ENCODE measurements around the gene SAGE1.

DNA sequence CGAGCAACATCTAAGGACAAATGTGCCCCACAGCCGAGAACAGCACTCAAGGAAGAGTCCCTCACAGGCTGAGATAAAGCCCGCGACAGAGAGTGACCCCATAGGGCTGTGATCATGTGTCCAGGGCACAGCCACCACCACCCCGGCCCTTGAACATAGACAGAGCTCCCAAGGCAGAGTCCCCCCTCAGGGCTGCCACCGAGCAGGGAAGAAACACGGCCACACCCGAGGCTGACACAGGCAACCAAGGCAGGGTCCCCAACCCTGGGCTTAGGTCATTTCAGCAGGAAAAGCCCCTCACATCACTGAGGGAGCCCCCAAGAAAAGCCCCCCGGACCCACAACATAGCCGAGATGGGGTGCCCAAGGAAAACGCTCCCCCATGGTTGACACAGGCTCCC, 735 bp upstream of the SAGE1 start:
- TF ChIP-seq, protein P1, sequence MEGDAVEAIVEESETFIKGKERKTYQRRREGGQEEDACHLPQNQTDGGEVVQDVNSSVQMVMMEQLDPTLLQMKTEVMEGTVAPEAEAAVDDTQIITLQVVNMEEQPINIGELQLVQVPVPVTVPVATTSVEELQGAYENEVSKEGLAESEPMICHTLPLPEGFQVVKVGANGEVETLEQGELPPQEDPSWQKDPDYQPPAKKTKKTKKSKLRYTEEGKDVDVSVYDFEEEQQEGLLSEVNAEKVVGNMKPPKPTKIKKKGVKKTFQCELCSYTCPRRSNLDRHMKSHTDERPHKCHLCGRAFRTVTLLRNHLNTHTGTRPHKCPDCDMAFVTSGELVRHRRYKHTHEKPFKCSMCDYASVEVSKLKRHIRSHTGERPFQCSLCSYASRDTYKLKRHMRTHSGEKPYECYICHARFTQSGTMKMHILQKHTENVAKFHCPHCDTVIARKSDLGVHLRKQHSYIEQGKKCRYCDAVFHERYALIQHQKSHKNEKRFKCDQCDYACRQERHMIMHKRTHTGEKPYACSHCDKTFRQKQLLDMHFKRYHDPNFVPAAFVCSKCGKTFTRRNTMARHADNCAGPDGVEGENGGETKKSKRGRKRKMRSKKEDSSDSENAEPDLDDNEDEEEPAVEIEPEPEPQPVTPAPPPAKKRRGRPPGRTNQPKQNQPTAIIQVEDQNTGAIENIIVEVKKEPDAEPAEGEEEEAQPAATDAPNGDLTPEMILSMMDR (IDR thresholded peaks at IDR 0.05) = no peak
- TF ChIP-seq EZH2 (IDR thresholded peaks at IDR 0.05) = no peak

Measured in neural progenitor cell (in vitro differentiated cells).